Neural progenitor cell (in vitro differentiated cells): ENCODE measurements around the gene SLC49A4. TPM values are rescaled to one million over a fixed set of nuclear protein-coding genes. Genes with fewer than 3 reads are reported as not detected.

Source experiments
- DNase-seq: peaks from one replicate; pipeline ENCODE4 v3.0.0-alpha.2; 2016; ENCODE audit warnings: low spot score
- H2AFZ ChIP-seq: fragments of 200-600 bp; sonication (generic); replicated peaks from 2 replicates; pipeline ENCODE4 v1.6.1; 2016; ENCODE audit warnings: antibody characterized with exemption
- H3F3A ChIP-seq: fragments of 200-600 bp; sonication (generic); 2 replicates; pipeline ENCODE4 v1.6.1; 2016; ENCODE audit warnings: antibody characterized with exemption, low read depth
- H3K27ac ChIP-seq: fragments of 200-600 bp; sonication (generic); 2 replicates; pipeline ENCODE4 v1.5.1; 2016; ENCODE audit warnings: mild to moderate bottlenecking
- H3K27me3 ChIP-seq: fragments of 200-600 bp; sonication (generic); 2 replicates; pipeline ENCODE4 v1.6.1; 2016; ENCODE audit warnings: mild to moderate bottlenecking, moderate library complexity
- H3K36me3 ChIP-seq: fragments of 200-600 bp; sonication (generic); 2 replicates; pipeline ENCODE4 v1.5.1; 2016
- H3K4me1 ChIP-seq: fragments of 200-600 bp; sonication (generic); 2 replicates; pipeline ENCODE4 v1.6.1; 2016; ENCODE audit warnings: mixed run types
- H3K4me2 ChIP-seq: fragments of 200-600 bp; sonication (generic); 2 replicates; pipeline ENCODE4 v1.6.1; 2016
- H3K4me3 ChIP-seq: fragments of 200-600 bp; sonication (generic); 2 replicates; pipeline ENCODE4 v1.5.1; 2016
- H3K79me2 ChIP-seq: fragments of 200-600 bp; sonication (generic); 2 replicates; pipeline ENCODE4 v1.6.1; 2016; ENCODE audit warnings: low read depth
- H3K9ac ChIP-seq: fragments of 200-600 bp; sonication (generic); 2 replicates; pipeline ENCODE4 v1.6.1; 2016
- H3K9me3 ChIP-seq: fragments of 200-600 bp; sonication (generic); 2 replicates; pipeline ENCODE4 v1.5.1; 2016; ENCODE audit warnings: low read depth
- H4K20me1 ChIP-seq: fragments of 200-600 bp; sonication (generic); 2 replicates; pipeline ENCODE4 v1.6.1; 2016; ENCODE audit warnings: low read depth
- H3K27ac Mint-ChIP-seq: 3 replicates; pipeline ENCODE4 v1.8.0; 2021; ENCODE audit warnings: mixed read lengths
- H3K27me3 Mint-ChIP-seq: 2 replicates; pipeline ENCODE4 v1.8.0; 2022; ENCODE audit warnings: low read depth, mild to moderate bottlenecking, inconsistent platforms, moderate library complexity, mixed read lengths; ENCODE audit not compliant: insufficient read depth
- H3K36me3 Mint-ChIP-seq: 3 replicates; pipeline ENCODE4 v1.8.0; 2021; ENCODE audit warnings: mixed read lengths
- H3K4me1 Mint-ChIP-seq: 3 replicates; pipeline ENCODE4 v1.8.0; 2021; ENCODE audit warnings: mixed read lengths
- H3K4me3 Mint-ChIP-seq: 3 replicates; pipeline ENCODE4 v1.8.0; 2021; ENCODE audit warnings: mild to moderate bottlenecking, moderate library complexity, mixed read lengths
- H3K9me3 Mint-ChIP-seq: 3 replicates; pipeline ENCODE4 v1.8.0; 2020; ENCODE audit warnings: mixed read lengths
- EZH2 ChIP-seq: fragments of 200-600 bp; sonication (generic); IDR thresholded peaks from 2 replicates; pipeline ENCODE4 v1.6.1; 2017; ENCODE audit warnings: antibody characterized with exemption, mild to moderate bottlenecking, moderate library complexity
- EZH2phosphoT487 ChIP-seq: fragments of 200-600 bp; sonication (generic); IDR thresholded peaks from 2 replicates; pipeline ENCODE4 v1.6.1; 2017; ENCODE audit warnings: antibody characterized with exemption
- total RNA-seq: library from RNA; depleted of rRNA; stranded (reverse); fragments of >200 nt; gene quantifications from 2 replicates; pipeline ENCODE4 v1.2.3, GENCODE V29; 2015; ENCODE audit warnings: low replicate concordance
- TF ChIP-seq, protein P1 (sequence below): fragments of 200-600 bp; sonication (generic); IDR thresholded peaks from 2 replicates; pipeline ENCODE4 v1.5.1; 2017; ENCODE audit warnings: antibody characterized with exemption, mild to moderate bottlenecking

SLC49A4 gene
- total RNA-seq, 1 donor from 2014 or later = 21.6 TPM

DNA sequence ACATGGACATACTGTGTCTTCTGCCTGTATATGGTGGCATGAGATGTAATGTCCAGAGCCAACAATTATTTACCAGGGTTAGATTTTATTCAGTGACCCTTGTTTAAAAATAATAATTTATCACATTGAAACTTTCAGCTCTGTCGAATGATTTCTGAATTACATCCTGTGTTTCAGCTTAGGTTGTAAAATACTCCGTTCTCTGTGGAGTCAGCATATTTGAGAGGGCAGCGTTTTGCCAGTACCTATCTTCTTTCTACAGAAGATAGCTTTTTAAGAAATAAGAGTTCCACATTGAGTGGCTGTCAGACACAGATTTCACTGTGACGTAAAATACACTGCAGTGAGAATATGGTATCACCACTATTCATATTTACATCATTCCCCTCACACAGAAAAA lies 85.3 kb downstream of the SLC49A4 start:
- Histone ChIP-seq H3K4me2 (no peak overlapping the region), H3K9ac (no peak overlapping the region), H3K27me3 (no peaks in the 10 kb centered on the region), H3K36me3 (no peaks in the 10 kb centered on the region), H3F3A (no peaks in the 10 kb centered on the region), H3K4me3 (no peak overlapping the region), H2AFZ (no peak overlapping the region), H3K4me1 (peaks cover 4% of the 10 kb centered on the region), H3K27ac (no peak overlapping the region), H4K20me1 (no peaks in the 10 kb centered on the region), H3K9me3 (no peaks in the 10 kb centered on the region), H3K79me2 (no peaks in the 10 kb centered on the region)
- Mint-ChIP-seq H3K27me3 (peaks cover 2% of the 10 kb centered on the region), H3K9me3 (no peaks in the 10 kb centered on the region), H3K4me1 (no peaks in the 10 kb centered on the region), H3K36me3 (no peaks in the 10 kb centered on the region), H3K4me3 (no peak overlapping the region), H3K27ac (no peak overlapping the region)
- no peak for DNase-seq
- no peak for TF ChIP-seq EZH2
- no peak for TF ChIP-seq EZH2phosphoT487
- TF ChIP-seq, protein P1, sequence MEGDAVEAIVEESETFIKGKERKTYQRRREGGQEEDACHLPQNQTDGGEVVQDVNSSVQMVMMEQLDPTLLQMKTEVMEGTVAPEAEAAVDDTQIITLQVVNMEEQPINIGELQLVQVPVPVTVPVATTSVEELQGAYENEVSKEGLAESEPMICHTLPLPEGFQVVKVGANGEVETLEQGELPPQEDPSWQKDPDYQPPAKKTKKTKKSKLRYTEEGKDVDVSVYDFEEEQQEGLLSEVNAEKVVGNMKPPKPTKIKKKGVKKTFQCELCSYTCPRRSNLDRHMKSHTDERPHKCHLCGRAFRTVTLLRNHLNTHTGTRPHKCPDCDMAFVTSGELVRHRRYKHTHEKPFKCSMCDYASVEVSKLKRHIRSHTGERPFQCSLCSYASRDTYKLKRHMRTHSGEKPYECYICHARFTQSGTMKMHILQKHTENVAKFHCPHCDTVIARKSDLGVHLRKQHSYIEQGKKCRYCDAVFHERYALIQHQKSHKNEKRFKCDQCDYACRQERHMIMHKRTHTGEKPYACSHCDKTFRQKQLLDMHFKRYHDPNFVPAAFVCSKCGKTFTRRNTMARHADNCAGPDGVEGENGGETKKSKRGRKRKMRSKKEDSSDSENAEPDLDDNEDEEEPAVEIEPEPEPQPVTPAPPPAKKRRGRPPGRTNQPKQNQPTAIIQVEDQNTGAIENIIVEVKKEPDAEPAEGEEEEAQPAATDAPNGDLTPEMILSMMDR = no peak

DNA sequence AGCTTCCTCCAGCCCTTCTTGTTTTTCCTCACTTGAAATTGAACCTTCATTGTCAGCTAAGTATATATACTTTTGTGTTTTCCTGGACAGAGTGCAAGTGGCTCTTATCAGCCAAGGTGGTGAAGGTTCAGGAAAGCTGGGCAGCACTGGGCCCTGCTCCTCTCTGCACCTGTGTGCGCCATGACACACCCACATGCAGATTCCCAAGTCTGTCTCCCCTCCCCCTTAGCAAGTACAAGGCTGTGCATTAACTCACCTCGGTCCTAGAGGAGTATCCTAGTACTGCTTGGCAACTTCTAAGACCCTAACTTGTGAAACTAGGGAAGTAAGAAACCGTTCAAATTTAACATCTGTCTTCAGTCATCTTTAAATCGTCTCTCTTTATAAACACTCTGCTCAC lies 85.8 kb downstream of the SLC49A4 start:
- DNase-seq = no peak
- Histone ChIP-seq H3K4me3 (no peak overlapping the region), H3K36me3 (no peaks in the 10 kb centered on the region), H3K9ac (no peak overlapping the region), H3K27ac (no peak overlapping the region), H4K20me1 (no peaks in the 10 kb centered on the region), H2AFZ (no peak overlapping the region), H3K9me3 (no peaks in the 10 kb centered on the region), H3F3A (no peaks in the 10 kb centered on the region), H3K4me2 (no peak overlapping the region), H3K4me1 (peaks cover 4% of the 10 kb centered on the region), H3K79me2 (no peaks in the 10 kb centered on the region), H3K27me3 (no peaks in the 10 kb centered on the region)
- Mint-ChIP-seq H3K27ac (no peak overlapping the region), H3K4me3 (no peak overlapping the region), H3K4me1 (no peaks in the 10 kb centered on the region), H3K36me3 (no peaks in the 10 kb centered on the region), H3K9me3 (no peaks in the 10 kb centered on the region), H3K27me3 (peaks cover 2% of the 10 kb centered on the region)
- TF ChIP-seq EZH2phosphoT487 (no peak), EZH2 (no peak)
- TF ChIP-seq, protein P1 = no peak

DNA sequence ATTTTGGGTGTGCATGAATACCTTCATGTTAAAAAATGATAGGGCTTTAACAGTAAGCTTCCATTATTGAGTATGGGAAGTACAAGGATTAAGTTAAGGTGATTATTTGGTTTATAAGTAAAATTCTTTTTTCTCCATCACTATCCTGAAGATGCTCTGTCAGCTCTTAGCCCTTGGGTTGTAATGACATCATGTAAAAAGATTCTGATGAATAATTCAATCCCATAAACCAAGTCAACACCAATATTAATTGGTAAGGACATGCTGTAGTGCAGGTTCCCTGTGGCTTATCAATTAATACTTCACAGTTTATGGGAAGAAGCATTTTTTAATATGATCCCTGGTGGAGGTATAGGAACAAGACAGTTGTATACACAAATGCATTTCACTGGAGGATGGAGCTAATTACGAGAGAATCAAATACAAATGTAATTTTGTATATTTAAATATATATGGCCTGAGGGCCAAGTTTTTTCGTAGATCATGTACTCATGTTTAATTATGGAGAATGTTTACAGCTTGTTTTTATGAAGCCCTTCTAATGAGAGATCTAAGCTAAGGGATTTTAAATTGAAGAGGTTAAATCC lies 87.6 kb downstream of the SLC49A4 start:
- Histone ChIP-seq H3K9me3 (no peaks in the 10 kb centered on the region), H3F3A (no peaks in the 10 kb centered on the region), H3K27ac (no peak overlapping the region), H3K4me1 (peaks cover 4% of the 10 kb centered on the region), H3K9ac (no peak overlapping the region), H4K20me1 (no peaks in the 10 kb centered on the region), H3K36me3 (no peaks in the 10 kb centered on the region), H2AFZ (no peak overlapping the region), H3K27me3 (no peaks in the 10 kb centered on the region), H3K4me3 (no peak overlapping the region), H3K4me2 (no peak overlapping the region), H3K79me2 (no peaks in the 10 kb centered on the region)
- Mint-ChIP-seq H3K36me3 (no peaks in the 10 kb centered on the region), H3K4me1 (no peaks in the 10 kb centered on the region), H3K27me3 (no peaks in the 10 kb centered on the region), H3K27ac (no peak overlapping the region), H3K4me3 (no peak overlapping the region), H3K9me3 (no peaks in the 10 kb centered on the region)
- TF ChIP-seq, protein P1 = no peak
- no peak for TF ChIP-seq EZH2
- TF ChIP-seq EZH2phosphoT487 = no peak
- no peak for DNase-seq
